ENCODE data around the gene EIPR1.

EIPR1 gene

GRCh38 chr2:3267869-3268704 lies 109.5 kb downstream of the EIPR1 start:
- DNase-seq (ENCODE audit: low read depth in 2 of 2), result no peak

GRCh38 chr2:3266925-3267867 lies 110.4 kb downstream of the EIPR1 start:
- DNase-seq (ENCODE audit: low read depth in 2 of 2), result no peak

GRCh38 chr2:3265981-3266924 lies 111.4 kb downstream of the EIPR1 start:
- DNase-seq (ENCODE audit: low read depth in 2 of 2), result no peak

- DNase-seq (ENCODE audit: low read depth in 2 of 2), result no peak
These were observed 112.1 kb downstream of the EIPR1 start for GRCh38 chr2:3265471-3265870.

- DNase-seq (ENCODE audit: low read depth in 2 of 2), result no peak
These were observed 113.4 kb downstream of the EIPR1 start for GRCh38 chr2:3264010-3264744.

- no peak for DNase-seq (ENCODE audit: low read depth in 2 of 2)
These were observed 114.1 kb downstream of the EIPR1 start for GRCh38 chr2:3263487-3263886.

DNA sequence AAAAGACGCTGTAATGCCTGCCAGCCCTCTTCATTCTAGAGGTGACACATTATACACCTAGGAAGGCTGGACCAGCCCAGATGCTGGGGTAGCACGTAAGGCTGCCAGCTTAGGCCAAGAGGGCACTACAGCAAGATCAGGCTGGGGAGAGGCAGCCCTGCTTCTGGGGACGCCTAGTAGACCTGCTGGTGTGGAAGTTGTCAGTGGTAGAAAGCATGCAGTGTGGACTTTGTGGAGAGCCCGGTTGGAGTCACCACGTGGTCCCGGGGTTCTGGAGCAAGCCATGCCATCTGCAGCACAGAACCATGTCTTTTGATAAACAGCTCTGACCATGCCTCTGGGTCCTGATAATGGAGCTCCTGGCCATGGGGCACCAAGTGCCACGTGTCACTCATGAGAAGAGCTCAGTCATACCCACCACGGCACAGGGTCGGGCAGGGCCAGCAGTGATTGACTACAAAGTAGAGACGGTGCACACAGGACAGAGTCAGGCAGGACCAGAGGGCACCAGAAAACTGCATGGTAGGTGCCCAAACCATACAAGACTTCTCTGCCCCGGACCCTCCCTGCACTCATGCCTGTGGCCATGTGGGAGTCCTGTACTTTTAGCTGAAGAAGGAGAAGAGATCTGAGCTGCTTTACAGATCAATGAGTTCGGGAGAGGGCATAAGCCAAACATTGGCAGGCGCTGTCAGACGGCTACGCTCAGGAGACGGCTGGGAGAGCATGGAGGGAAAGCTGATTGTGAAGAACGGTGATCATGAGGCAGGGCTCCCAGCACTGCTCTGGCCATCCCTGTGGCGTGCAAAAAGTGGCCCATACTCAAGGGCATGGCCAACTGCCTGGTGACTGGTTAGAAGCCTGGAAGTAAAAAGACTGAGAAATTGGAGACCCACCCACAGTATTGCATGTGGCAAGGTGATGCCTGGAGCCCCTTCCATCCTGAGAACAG lies 114.9 kb downstream of the EIPR1 start:
- DNase-seq (ENCODE audit: low read depth in 2 of 2), result no peak

GRCh38 chr2:3261511-3261910 lies 116.1 kb downstream of the EIPR1 start:
- DNase-seq (ENCODE audit: low read depth in 2 of 2), result no peak

- no peak for DNase-seq (ENCODE audit: low read depth in 2 of 2)
These were observed 116.7 kb downstream of the EIPR1 start for GRCh38 chr2:3260959-3261358.

DNA sequence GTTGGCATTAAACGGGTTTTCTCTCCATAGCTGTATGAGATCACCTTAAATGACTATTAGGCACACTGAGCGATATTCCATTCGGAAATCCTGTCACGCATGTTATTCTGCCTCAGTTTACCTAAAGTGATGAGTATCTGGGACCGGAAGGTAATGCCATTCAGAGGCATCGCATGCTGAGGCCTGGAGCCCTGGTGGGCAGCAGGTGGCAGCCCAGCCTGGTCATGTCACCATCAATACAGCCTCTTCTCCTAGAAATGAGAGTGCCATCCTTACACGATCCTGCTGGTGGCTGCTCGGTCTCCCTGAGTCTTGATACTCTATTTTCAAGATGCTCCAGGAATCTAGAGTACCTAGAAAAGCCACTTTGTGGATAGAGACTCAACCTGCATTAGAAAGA lies 119.8 kb downstream of the EIPR1 start:
- no peak for DNase-seq (ENCODE audit: low read depth in 2 of 2)

GRCh38 chr2:3257166-3257565 lies 120.5 kb downstream of the EIPR1 start:
- DNase-seq (ENCODE audit: low read depth in 2 of 2), result no peak

- no peak for DNase-seq (ENCODE audit: low read depth in 2 of 2)
These were observed 121.0 kb downstream of the EIPR1 start for GRCh38 chr2:3256605-3257004.

GRCh38 chr2:3256157-3256556 lies 121.5 kb downstream of the EIPR1 start:
- DNase-seq (ENCODE audit: low read depth in 2 of 2), result no peak

DNA sequence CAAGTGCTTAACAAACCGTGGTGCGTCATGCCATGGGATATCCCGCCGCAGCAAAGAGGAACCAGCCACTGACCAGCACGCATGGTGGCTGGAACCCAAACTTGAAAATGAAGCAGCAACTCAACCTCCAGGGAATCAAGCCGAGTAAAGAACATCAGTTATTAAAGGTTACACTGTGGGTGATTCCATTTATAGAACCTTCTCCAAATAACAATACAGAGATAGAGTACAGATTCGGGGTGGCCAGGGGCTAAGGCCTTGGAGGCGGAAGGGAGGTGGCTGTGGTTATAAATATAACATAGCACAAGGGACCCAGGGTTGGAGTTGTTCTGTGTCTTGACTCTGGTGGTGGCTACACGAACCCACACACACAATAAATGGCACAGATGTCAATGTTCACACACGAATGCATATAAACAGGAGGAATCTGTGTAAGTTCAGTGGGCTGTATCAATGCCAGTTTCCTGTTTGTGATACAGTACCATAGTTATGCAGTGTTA lies 123.1 kb downstream of the EIPR1 start:
- no peak for DNase-seq (ENCODE audit: low read depth in 2 of 2)

DNA sequence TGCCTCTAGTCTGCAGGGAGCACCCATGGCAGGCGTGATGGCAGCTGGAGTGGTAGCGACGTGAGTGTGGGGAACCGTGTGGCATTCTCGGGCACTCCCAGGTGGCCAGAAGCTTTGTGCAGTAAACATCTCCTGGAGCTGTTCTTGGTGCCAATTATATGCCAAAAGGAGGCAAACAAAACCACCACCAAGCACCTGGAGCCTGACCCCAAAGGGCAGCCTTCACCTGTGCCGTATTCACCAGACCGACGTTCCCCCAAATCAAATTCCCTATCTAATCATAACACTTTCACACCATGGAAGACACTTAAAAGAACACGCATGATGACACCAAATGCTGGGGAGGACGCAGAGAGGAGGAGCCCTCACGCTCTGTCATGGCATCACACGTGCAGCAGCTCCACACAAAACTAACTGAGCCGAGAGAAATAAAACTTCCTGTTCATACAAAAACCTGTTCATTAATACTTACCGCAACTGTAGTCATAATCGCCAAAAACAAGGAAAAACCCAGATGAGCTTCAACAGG lies 123.6 kb downstream of the EIPR1 start:
- DNase-seq (ENCODE audit: low read depth in 2 of 2), result no peak

DNA sequence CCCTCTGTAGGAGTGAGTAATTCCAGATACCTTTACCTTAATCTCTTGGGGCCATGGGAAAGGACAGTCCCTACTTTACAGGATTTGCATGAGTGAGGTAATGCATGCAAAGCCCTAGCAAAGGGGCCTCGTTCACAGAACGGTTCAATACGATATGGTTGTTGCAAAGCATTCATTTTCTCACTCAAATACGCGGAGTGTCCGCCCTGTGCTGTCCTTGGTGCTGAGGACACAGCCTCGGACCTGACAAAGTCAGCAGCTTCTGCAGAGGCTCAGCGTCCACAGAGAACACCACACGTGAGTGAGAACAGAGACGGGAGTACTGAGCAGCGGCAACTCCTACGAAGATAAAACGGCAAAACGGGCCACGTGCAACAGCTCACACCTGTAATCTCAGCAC lies 125.7 kb downstream of the EIPR1 start:
- DNase-seq (ENCODE audit: low read depth in 2 of 2), result no peak

GRCh38 chr2:3249476-3249962 lies 128.1 kb downstream of the EIPR1 start:
- DNase-seq (ENCODE audit: low read depth in 2 of 2), result no peak

- no peak for DNase-seq (ENCODE audit: low read depth in 2 of 2)
These were observed 128.7 kb downstream of the EIPR1 start for GRCh38 chr2:3248754-3249475.

Measured in stimulated activated CD4-positive, alpha-beta T cell treated with anti-CD3 and anti-CD28 coated beads, Interleukin-1b, Interleukin-23, amount 100 ng/mL, for 4 hours (primary cell).